Mucosa of gallbladder (tissue), 1 donor: ENCODE measurements around the gene IMMT. TPM values are rescaled to one million over a fixed set of nuclear protein-coding genes. Genes with fewer than 3 reads are reported as not detected.
"Not testable (repeated sequence)": the region's sequence is repeated elsewhere in the genome, so short reads cannot be mapped to it uniquely, and the experiment has no call there.

ENCODE experiments used
- DNase-seq: peaks from one replicate; pipeline ENCODE4 v3.0.0-alpha.2; 2020; ENCODE audit warnings: low spot score
- total RNA-seq: library from RNA; stranded (reverse); gene quantifications from one replicate; pipeline ENCODE4 v1.2.1, GENCODE V29; 2021
- donor health status: DM: no; HTN: no; CAD: no.

IMMT gene
- 74.7 TPM for total RNA-seq

DNA sequence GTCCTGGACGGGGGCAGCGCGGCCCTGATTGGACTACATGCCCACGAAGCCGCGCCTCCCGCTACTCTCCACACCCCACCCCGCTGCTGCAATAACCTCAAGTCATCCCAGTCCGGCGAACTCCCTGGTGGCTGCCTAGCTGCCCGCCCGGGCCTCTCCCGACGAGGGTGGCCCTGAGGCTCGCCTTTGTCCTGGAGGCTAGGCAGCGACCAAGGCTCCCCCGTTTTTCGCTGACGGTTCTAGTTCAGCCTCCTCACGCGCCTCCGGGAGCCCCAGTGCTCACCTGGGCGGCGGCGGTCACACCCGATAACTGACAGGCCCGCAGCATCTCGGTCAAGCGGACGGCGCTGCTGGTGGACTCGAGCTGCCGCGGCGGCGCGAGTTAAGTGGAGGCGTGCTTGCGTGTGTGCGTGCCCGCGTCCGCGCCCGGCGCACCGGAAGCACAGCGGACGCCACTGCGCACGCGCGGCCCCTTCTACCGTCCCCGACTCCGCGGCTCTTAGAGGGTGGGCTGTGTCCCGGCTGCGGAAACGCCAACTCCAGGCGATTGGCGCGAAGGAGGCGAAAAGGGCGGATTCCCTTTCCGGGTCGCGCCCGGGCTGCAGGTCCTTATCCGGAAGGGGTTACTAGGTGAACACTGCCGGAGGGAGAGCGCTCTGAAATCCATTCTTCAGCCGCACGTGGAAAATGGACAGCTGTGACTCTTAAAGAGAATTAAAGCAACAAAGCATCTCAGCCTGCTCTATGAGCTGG lies at the start of gene IMMT:
TSS of gene IMMT (minus strand) at position 408 of the 753 bp plus-strand sequence. CDS start at position 328, 80 bp downstream.
- peak; percentile 95 for DNase-seq

DNA sequence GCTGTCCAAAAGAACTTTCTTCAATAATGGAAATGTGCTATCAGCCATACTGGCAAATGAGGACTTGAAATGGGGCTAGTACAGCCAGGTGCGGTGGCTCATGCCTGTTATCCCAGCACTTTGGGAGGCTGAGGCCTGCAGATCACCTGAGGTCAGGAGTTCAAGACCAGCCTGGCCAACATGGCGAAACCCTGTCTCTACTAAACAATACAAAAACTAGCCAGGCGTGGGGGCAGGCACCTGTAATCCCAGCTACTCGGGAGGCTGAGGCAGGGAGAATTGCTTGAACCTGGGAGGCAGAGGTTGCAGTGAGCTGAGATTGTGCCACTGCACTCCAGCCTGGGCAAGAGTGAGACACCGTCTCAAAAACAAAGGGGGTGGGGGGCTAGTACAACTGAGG lies 49.5 kb upstream of the IMMT start:
- DNase-seq = not testable (repeated sequence)

DNA sequence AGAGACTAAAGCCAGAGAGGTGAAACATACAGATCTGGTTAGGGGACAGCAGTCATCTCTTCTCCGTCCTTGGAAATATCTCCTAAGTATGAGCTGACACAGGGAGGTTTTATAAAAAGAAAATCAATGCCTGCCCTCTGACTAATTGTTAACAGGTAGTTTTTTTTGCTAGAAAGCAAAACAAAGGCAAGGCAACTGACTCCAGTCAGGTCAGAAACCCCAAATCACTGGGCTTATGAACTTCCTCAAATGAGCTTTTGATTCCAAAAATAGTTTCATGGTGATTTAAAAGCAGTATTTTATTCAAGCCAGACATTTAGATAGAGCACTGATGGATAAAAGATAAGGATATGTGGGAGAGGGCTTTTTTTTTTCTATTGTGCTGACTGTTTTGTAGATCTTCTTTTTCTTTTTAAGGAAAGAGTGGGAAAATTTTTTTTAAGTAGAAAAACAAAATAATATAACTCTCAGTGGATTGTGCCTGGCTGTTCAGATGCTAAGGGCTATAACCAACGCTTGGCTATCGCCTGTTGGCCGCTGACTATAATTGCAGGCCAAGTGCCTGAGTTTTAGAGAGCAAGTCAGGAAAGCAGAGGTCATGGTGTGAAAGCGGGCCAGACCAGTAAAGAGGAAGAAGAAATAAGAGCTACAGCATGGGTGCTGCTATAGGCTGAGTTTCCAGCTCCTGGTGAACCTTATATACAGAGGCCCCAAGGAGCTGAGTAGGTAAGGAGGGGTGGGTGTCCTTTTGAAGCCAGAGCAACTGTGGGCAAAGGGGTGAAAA lies 48.9 kb upstream of the IMMT start:
- peak; percentile 37 for DNase-seq

DNA sequence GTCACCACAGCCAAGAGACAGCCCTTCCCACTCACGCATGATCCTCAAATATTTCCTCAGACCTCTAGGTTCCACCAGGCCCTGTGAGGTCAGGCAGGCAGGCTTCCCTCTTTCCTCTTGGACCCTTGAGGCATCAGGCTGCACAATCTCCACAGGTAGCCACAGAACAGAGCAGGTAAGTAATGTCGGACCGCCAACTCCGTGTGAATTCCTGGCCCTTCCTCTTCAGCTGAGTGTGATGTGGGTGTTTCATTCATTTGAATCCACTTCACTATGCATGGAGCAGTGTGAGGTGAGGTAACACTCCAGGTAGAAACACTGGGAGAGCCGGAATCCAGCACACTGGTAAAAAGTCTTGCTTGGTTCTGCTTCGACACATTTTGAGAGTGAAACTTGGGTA lies 48.0 kb upstream of the IMMT start:
- no peak for DNase-seq

DNA sequence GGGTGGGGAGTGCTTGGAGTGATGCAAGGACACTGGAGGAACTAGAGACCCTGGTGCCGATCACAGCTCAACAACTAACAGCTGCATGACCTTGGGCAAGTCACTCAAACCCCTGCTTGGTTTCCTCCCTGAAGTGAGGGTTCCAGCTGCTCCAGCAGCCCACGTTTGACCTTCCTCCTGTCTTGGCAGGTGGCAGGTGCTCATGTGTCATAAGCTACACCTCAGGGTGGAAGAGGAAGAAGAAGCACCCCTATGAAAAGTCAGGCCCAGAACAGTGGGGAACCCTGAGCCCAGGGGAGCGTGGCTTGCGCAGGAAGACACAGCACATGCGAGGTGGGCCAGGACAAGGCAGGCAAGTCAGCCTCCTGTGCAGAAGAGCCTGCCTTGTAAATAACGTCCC lies 46.3 kb upstream of the IMMT start:
- DNase-seq = no peak

DNA sequence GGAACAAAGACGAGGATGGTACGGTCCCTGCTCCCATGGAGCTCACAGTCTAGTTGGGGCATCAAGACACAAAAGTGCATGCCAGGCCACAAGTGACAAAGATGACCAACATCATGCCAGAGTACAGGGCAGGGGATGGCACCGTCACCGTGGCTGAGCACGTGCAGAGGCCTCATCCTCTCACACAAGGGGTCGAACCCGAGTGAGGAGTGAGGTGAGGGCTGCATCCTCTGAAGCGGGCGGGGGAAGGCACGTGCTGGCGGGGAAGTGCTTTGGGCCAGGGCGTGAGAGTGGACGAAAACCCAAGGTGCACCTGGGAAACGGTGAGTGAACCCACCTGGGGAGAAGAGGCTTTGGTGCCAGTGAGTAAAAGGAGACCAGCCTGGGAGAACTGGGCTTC lies 45.0 kb upstream of the IMMT start:
- no peak for DNase-seq

DNA sequence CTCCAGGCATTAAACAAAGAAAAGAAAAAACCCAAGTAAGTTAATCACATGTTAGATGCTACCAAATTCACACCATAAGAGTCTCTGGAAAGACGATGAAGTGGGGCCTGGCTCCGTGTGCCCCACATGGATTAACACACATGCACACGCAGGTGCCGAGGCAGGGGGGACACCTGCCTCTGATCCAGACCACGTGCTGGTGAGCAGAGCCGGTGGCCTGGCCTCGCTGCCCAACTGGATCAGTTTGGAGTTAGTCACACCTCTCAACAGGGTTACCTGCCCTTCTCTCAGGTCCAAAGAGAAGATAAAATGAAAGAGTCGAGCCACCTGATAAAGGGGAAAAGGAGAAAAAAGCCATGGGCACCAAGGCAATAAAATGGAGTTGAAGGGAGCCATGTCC lies 44.5 kb upstream of the IMMT start:
- DNase-seq = no peak

DNA sequence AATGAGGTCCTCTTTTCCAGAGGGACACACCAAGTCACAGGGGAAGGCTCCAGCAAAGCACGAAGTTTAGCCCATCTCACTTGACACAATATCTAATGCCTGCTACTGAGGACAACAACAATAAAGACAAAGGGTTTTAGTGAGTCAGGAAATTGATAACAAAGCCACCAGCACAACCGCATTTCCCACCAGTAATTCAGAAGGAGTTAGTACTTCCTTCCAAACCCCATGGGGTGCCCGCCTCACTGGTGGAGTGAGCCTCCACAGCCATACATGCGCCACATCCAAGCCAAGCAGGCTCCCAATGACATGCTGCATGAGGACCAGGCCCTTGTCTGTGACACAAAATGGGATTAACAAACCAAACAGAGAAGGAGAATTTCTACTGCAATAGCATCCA lies 44.1 kb upstream of the IMMT start:
- no peak for DNase-seq

DNA sequence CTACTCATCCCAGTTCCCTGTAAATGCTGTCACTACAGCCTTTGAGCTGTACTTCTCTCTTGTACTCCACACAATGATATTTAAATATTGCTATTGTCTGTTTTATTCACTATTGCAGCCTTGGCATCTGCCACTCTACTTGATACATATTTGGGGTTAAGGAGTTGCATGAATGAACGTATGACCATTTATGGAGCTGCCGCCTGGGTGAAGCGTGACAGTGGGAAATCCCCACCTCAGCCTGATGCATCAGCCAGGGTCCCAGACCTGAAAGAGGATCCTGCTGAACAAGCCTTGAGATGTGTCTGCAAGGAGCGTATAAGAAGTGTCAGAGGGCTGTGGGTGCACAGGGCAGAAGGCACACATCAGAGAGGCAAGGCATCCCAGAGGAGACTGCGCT lies 43.1 kb upstream of the IMMT start:
- DNase-seq = no peak

DNA sequence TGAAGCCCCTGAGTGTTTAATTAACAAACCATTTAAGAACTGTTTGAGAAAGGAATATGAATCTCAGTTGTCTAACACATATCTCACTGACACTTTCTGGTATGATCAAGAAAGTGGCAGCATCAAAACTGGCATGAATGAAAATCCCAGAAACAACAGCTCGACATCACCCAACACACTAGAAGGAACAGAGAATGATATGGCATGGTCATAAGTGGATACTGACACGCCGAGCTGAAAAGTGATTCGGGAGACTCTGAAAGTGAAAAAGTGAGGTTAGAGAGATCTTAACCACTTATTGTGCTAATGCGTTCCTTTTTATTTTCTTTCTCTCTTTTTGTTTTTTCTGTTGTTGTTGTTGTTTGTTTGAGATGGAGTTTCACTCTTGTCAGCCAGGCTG lies 41.9 kb upstream of the IMMT start:
- no peak for DNase-seq

DNA sequence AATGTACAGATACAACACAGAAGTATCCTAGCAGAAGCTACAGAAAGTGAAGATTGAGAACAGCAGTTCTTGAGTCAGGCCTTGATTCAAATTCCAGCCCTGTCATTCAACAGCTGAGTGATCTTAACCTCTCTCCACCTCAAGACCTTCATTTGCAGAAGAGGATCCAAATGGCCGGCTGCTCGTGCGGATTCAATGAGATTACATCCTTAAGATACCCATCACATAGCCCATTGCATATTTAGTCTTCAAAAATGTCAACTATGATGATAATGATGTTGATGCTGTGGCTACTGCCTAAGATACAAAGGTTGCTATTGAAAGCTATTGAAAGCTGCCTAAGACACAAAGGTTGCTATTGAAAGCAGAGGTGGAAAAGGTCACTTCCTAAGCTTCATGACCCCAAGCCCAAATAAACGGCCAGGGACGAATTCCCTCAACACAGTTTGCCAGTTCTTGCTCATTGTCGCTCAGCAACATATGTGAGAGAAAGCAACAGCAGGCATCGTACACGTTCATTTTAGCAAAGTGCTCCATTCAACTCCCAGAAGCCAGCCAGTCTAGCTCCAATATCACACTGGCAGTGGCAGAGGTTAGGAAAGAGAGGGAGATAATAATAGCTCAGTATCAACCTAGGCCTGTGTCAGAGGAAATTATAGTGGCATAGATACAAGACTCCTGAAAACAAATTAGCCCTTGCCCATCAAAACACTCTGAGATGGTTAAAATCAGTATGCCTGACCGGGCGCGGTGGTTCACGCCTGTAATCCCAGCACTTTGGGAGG lies 40.1 kb upstream of the IMMT start:
- DNase-seq = no peak

DNA sequence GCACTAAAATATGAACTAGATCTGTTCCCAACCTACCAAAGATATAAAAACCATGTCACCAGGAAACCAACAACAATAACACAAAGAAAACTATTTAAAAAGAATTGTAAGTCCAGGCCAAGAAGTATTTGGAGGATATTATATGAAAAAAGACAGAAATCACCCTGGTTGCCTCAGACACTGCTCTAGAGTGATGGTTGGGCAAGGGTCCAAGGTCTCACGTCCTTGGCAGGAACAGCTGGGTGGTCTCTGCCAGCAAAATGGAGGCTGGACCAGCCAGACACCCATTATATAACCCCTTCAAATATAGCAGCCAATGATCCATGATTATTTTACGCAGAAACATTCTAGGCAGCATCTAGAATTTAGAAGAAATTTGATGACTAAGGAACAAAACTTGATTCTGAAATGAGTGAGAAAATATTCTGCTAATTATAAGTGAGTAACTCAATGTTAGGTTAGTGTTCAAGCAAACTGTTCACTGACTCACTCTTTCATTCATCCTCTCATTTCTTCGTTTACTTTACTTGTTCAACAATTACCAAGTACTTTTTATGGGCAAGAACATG lies 39.4 kb upstream of the IMMT start:
- DNase-seq = no peak

DNA sequence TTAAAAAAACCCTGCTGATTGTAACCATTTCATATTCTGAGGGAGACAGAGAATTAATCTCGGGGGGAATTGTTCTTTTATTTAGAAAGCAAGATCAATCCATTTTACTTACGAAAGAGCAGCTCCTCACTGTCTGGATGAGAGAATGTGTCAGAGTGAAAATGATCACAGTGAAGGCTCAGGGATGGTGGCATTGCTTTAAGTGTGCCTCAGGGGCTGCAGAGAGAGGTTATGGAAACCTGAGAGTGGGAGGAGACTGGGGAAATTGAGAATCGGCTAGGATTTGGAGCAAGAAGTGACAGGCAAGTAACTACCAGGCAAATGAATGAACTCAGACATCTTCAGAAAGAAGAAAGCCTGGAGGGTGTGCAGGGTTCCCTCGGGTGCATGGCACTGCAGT lies 38.2 kb upstream of the IMMT start:
- DNase-seq = no peak

DNA sequence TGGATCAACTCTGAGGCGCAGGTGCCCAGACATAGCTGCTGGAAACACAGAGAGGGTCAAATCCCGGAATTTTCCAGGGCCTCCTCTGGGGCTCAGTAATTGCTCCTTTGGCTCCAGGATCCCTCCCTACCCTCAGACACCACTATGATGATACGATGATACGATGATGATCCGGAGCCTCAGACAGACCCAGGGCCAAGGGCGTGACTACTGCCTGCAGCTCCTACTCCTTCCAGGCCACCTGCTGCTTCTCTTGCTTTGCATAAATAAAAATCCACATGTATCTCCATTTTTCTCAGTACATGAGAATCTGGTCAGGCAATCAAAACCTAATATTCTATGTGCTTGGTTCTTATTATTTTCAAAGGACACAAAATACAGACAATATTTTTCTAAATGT lies 37.6 kb upstream of the IMMT start:
- DNase-seq = no peak

DNA sequence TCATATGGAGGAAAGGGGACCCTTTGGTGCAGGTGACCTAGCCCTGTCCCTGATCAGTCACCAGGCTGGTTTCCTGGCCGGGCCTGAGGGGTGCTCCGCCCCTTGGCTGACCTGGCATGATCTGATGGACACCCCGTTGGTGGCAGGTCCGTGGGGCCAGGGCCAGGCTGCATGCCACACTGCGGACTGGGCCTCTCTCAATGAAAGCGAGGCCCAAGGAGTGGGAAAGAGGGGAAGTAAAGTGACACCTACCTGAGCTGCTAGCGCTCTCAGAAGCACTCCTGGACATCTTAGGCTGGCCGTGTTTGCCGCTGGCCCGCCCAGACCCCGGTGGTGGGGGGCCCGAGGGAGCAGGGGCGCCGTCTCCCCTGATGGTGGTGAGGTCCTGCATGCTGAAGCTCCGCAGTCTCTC lies 37.1 kb upstream of the IMMT start:
- no peak for DNase-seq

DNA sequence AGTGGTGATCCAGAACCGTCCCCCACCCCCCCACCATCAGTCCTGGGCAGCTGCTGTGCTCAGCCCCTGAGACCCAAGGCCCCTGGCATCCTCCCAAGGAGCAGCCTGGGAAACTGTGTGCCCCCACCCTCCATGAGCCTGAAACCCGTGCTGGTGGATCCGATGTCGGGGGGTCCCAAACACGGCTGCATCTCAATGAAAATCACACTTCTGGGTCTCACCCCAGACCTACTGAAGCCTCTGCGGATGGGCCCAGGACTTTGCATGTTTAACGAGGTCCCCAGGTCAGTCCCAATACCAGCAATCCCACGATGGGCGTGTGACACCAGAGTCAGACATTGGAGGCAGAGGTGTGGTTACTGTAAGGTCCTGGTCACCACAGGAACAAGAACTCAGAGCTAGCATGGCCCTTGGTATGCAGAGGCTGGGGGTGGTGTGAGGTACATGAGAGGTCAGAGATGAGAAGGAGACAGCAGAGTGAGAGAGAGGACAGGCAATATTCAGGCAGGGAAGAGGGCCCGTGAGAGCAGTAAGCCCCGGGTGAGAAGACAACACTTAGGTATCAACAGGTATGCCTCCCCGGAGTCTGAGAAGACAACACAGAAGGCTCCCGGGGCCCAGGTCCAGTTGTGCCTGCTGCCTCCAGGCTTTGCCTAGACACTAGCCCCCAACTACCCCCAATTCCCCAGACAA lies 36.6 kb upstream of the IMMT start:
- no peak for DNase-seq

DNA sequence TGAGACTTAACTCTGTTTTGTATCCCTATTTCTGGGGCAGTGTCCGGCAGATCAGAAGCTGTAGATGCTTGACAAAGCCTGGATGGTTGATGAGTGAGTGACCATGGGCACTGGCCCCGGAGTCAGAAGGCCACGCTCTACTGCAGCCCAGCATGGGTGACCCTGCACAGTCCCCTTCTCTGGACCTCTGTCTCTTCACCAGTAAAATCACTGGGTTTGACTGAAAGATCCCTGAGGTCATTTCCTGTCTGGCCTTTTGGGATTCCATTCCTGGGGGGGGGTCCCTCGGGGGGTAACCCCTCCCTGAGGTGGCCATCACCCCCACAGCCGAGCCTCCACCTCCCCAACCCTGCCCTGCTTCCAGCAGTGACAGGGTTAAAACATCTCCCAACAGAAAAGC lies 35.7 kb upstream of the IMMT start:
- no peak for DNase-seq

DNA sequence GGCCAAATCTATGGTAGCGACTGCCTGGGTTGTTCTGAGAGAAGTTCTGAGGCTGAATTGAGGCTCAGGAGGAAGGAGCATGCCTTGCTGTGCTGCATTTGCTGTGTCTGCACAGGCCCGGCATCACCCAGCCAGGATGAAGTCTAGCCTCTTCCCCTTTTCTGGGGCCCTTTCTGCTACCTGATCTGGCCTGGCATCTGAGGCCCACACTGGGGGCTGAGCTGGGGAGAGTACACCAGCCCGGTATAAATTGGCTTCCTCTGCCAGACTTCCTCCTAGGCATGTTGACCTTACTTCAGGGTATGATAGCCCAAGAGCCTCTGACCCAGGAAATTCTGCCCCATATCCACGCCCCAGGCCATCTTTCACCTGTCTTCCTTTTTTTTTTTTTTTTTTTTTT lies 34.0 kb upstream of the IMMT start:
- no peak for DNase-seq

DNA sequence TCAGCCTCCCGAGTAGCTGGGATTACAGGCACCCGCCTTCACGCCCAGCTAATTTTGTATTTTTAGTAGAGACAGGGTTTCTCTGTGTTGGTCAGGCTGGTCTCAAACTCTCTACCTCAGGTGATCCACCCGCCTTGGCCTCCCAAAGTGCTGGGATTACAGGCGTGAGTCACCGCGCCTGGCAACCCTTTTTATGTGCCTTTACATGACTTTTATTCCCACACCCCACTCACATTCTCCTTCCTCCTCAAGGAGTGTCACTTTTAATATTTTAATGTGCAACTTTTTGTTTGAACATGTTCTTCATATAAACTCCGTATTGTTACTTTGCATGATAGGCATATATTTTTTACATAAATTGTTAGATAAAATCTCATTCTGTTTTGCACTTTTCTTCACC lies 33.3 kb upstream of the IMMT start:
- not testable (repeated sequence) for DNase-seq

DNA sequence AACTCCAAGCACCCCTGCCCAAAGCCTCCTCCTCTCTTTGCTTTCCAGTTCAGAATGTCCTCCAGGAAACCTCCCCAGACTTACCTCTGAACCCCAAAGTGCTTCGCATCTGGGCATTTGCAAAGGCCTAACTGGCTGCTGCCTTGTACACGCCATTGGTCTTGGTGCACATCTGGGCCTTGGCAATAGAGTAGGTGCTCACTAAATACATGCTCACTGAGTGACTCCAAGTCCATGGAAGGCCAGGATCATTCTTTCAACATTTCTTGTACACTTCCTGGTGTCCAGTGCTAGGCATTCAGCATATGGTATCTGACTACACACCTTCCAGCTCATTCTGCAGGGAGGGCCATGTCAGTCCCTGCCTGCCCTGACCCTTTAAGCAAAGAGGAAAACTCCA lies 32.4 kb upstream of the IMMT start:
- DNase-seq = no peak

DNA sequence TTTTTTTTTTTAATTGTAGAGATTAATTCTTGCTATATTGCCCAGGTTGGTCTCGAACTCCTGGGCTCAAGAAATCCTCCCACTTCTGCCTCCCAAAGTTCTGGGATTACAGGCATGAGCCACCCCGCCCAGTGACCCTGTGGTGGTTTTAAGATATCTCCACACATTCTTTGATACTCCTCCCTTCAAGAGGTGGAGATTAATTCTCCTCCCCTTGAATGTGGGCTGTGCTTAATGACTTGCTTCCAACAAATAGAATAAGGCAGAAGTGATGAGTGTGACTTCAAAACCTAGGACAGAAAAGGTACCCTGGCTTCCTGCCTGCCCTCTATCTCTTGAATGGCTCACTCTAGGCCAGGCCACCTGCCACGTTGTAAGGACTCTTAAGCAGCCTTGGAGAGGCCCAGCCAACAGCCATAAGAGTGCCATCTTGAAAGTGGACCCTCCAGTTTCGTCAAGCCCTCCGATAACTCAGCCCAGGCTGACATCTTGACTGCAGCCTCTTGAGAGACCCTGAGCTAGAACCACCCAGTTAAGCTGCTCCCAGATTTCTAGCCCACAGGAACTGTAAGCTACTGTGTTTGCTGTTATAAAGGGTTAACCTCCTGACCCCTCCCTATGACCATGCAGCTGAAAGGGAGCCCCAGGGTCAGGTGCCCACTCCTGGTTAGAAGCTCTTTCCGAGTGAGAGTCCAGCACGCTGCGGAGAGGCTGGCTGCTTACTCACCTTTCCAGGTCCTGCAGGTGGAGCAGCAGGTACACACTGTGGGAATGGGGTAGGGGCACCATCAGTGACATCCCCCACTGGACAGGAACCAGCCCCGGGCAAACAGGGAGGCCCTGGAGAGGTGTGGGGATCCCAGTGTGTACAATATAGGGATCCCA lies 31.6 kb upstream of the IMMT start:
- no peak for DNase-seq
